ENCODE results near the gene VEPH1.
"Not testable (repeated sequence)": the region's sequence is repeated elsewhere in the genome, so short reads cannot be mapped to it uniquely, and the experiment has no call there.

VEPH1 gene

GRCh38 chr3:157353652-157354051 lies 149.6 kb downstream of the VEPH1 start:
- DNase-seq, result no peak

- no peak for DNase-seq
Measured at GRCh38 chr3:157351981-157352380, 151.2 kb downstream of the VEPH1 start.

- DNase-seq, result not testable (repeated sequence)
Measured at GRCh38 chr3:157350651-157351050, 152.6 kb downstream of the VEPH1 start.

- DNase-seq, result not testable (repeated sequence)
Measured at GRCh38 chr3:157348304-157349075, 154.7 kb downstream of the VEPH1 start.

- no peak for DNase-seq
Measured at GRCh38 chr3:157347577-157348303, 155.5 kb downstream of the VEPH1 start.

- DNase-seq, result no peak
Measured at GRCh38 chr3:157336252-157337009, 166.8 kb downstream of the VEPH1 start.

- DNase-seq, result peak in 36 of 56 donors; percentile 1 to 68 (median 20)
Measured at GRCh38 chr3:157335233-157336076, 167.8 kb downstream of the VEPH1 start.

GRCh38 chr3:157333551-157333991 lies 169.6 kb downstream of the VEPH1 start:
- DNase-seq, result no peak

GRCh38 chr3:157330206-157330605 lies 173.0 kb downstream of the VEPH1 start:
- no peak for DNase-seq

- DNase-seq, result no peak
Measured at GRCh38 chr3:157329551-157329950, 173.7 kb downstream of the VEPH1 start.

GRCh38 chr3:157327837-157328236 lies 175.4 kb downstream of the VEPH1 start:
- DNase-seq, result no peak

- no peak for DNase-seq
Measured at GRCh38 chr3:157327018-157327417, 176.2 kb downstream of the VEPH1 start.

GRCh38 chr3:157324869-157325268 lies 178.3 kb downstream of the VEPH1 start:
- DNase-seq, result not testable (repeated sequence)

- DNase-seq, result no peak
Measured at GRCh38 chr3:157323360-157323759, 179.9 kb downstream of the VEPH1 start.

GRCh38 chr3:157319672-157320071 lies 183.5 kb downstream of the VEPH1 start:
- no peak for DNase-seq

- DNase-seq, result no peak
Measured at GRCh38 chr3:157318639-157319288, 184.5 kb downstream of the VEPH1 start.

- DNase-seq, result no peak
Measured at GRCh38 chr3:157317895-157318294, 185.3 kb downstream of the VEPH1 start.

- DNase-seq, result no peak
Measured at GRCh38 chr3:157313186-157313585, 190.0 kb downstream of the VEPH1 start.

GRCh38 chr3:157312376-157312745 lies 190.9 kb downstream of the VEPH1 start:
- DNase-seq, result no peak

GRCh38 chr3:157311633-157312375 lies 191.4 kb downstream of the VEPH1 start:
- DNase-seq, result no peak
